Sigmoid colon (tissue), 7 donors: ENCODE results near the gene MAPKAPK3. TPM values are rescaled to one million over a fixed set of nuclear protein-coding genes. Genes with fewer than 3 reads are reported as not detected.

Source experiments
- DNase-seq: peaks from one replicate; pipeline ENCODE4 v3.0.0-alpha.2; 2019
- H3K27ac ChIP-seq, 4 donors: fragments of 200-600 bp; sonication (generic); one replicate each; pipeline ENCODE4 v1.5.1; 2016 to 2019; ENCODE audit warnings: mild to moderate bottlenecking in 1 of 4
- H3K27me3 ChIP-seq, 3 donors: fragments of 200-600 bp; sonication (generic); one replicate each; pipeline ENCODE4 v1.5.1; 2019; ENCODE audit warnings: mild to moderate bottlenecking in 1 of 3
- H3K36me3 ChIP-seq, 4 donors: fragments of 200-600 bp; sonication (generic); one replicate each; pipeline ENCODE4 v1.5.1; 2016 to 2019
- H3K4me1 ChIP-seq, 4 donors: fragments of 200-600 bp; sonication (generic); one replicate each; pipeline ENCODE4 v1.5.1; 2017 to 2019
- H3K4me3 ChIP-seq, 4 donors: fragments of 200-600 bp; sonication (generic); one replicate each; pipeline ENCODE4 v1.5.1; 2017 to 2019; ENCODE audit warnings: mild to moderate bottlenecking in 2 of 4, moderate library complexity in 1 of 4
- H3K9me3 ChIP-seq, 4 donors: fragments of 200-600 bp in 3 of 4; sonication (generic) in 3 of 4; one replicate each; pipeline versions ENCODE4 v1.5.1 to v1.6.1; 2013 to 2019
- CTCF ChIP-seq, 4 experiments: fragments of 450-650 bp in 3 of 4; fragments of 200-600 bp in 1 of 4; IDR thresholded peaks; one replicate each; pipeline ENCODE4 v1.5.1; 2016 to 2019; ENCODE audit warnings: antibody characterized with exemption in 4 of 4, mild to moderate bottlenecking in 3 of 4, moderate library complexity in 2 of 4
- EP300 ChIP-seq, 4 donors: sonication (generic); formaldehyde crosslinking; IDR thresholded peaks; one replicate each; pipeline ENCODE4 v1.6.1; 2017; ENCODE audit warnings: antibody characterized with exemption in 4 of 4
- POLR2A ChIP-seq, 2 donors: fragments of 450-650 bp; IDR thresholded peaks; one replicate each; pipeline ENCODE4 v1.6.1; 2016; ENCODE audit warnings: antibody characterized with exemption in 2 of 2, mild to moderate bottlenecking in 2 of 2, moderate library complexity in 2 of 2
- POLR2AphosphoS5 ChIP-seq, 4 donors: sonication (generic); formaldehyde crosslinking; IDR thresholded peaks; one replicate each; pipeline ENCODE4 v1.6.1; 2017; ENCODE audit warnings: antibody characterized with exemption in 4 of 4
- WGBS, 2 donors: extraction: QIAGEN DNeasy Blood & Tissue Kit; methylation state at CpG; one replicate each; pipeline ENCODE4 v1.1.7; 2013; 5-methylcytosine and 5-hydroxymethylcytosine counted together
- intact Hi-C: fragments of 100-400 bp; cut with DNase I; formaldehyde crosslinking; loops from one replicate; pipeline ENCODE4 v1.15.1; 2023
- polyA plus RNA-seq, 3 donors: library from polyadenylated mRNA; stranded (reverse); fragments of 200-250 nt; gene quantifications; one replicate each; pipeline ENCODE4 v1.2.3, GENCODE V29; 2013
- total RNA-seq, 4 donors: library from RNA; depleted of rRNA; stranded (reverse); fragments of >200 nt; gene quantifications; one replicate each; pipeline ENCODE4 v1.1.0, GENCODE V29; 2016
- donor health status: healthy with polysubstance abuse.
- donor health status: Bipolar disorder and iron deficiency.
- donor health status: healthy.

The MAPKAPK3 gene
- total and polyA plus RNA-seq, 7 donors: 15.2 to 32.8 (median 19.8) TPM

- peaks cover 0 to 31% (median 16%) of the 10 kb centered on the region in 4 donors for H3K36me3 ChIP-seq
- WGBS, 2 donors: 72% methylated on average over 1 of the region's 1 CpG
- intact Hi-C loops: loop anchor here (5.0 kb wide), 1 partner anchor 98 kb away; the partner anchor contains the start of gene DOCK3
- no peaks in the 10 kb centered on the region for H3K9me3 ChIP-seq
- TF ChIP-seq EP300 (IDR thresholded peaks at IDR 0.05) (no peak), POLR2AphosphoS5 (IDR thresholded peaks at IDR 0.05) (no peak), CTCF (IDR thresholded peaks at IDR 0.05) (no peak), POLR2A (IDR thresholded peaks at IDR 0.05) (no peak)
- no peak overlapping the region for H3K4me3 ChIP-seq
- H3K27ac ChIP-seq: no peak overlapping the region
- H3K4me1 ChIP-seq: peaks cover 0 to 23% (median 17%) of the 10 kb centered on the region in 4 donors
- no peak for DNase-seq
- H3K27me3 ChIP-seq: no peaks in the 10 kb centered on the region
Measured at GRCh38 chr3:50574444-50574831, 42.5 kb upstream of the MAPKAPK3 start.

- H3K27ac ChIP-seq: peak overlapping the region in 1 of 4 donors; percentile 10
- no peak overlapping the region for H3K4me3 ChIP-seq
- WGBS, 2 donors: 89 to 92% methylated on average over 6 of the region's 6 CpGs
- DNase-seq: no peak
- no peaks in the 10 kb centered on the region for H3K9me3 ChIP-seq
- H3K27me3 ChIP-seq: no peaks in the 10 kb centered on the region
- peaks cover 0 to 16% (median 10%) of the 10 kb centered on the region in 4 donors for H3K4me1 ChIP-seq
- intact Hi-C loops: no loop called here
- peaks cover 0 to 40% (median 20%) of the 10 kb centered on the region in 4 donors for H3K36me3 ChIP-seq
- TF ChIP-seq EP300 (IDR thresholded peaks at IDR 0.05) (no peak), POLR2AphosphoS5 (IDR thresholded peaks at IDR 0.05) (no peak), POLR2A (IDR thresholded peaks at IDR 0.05) (no peak), CTCF (IDR thresholded peaks at IDR 0.05) (no peak)
Measured at GRCh38 chr3:50575372-50575771, 41.6 kb upstream of the MAPKAPK3 start.

GRCh38 chr3:50577348-50577747, 39.6 kb upstream of the MAPKAPK3 start:
- no peaks in the 10 kb centered on the region for H3K27me3 ChIP-seq
- peaks cover 0 to 5% (median 3%) of the 10 kb centered on the region in 4 donors for H3K4me1 ChIP-seq
- H3K27ac ChIP-seq: no peak overlapping the region
- intact Hi-C loops: no loop called here
- no peaks in the 10 kb centered on the region for H3K9me3 ChIP-seq
- TF ChIP-seq EP300 (IDR thresholded peaks at IDR 0.05): no peak
- no peak for TF ChIP-seq POLR2AphosphoS5 (IDR thresholded peaks at IDR 0.05)
- TF ChIP-seq POLR2A (IDR thresholded peaks at IDR 0.05): no peak
- TF ChIP-seq CTCF (IDR thresholded peaks at IDR 0.05): no peak
- no peak for DNase-seq
- no peak overlapping the region for H3K4me3 ChIP-seq
- peaks cover 0 to 56% (median 24%) of the 10 kb centered on the region in 4 donors for H3K36me3 ChIP-seq
- WGBS, 2 donors: 96 to 97% methylated on average over 2 of the region's 2 CpGs

- intact Hi-C loops: no loop called here
- Histone ChIP-seq H3K9me3 (no peaks in the 10 kb centered on the region), H3K4me1 (no peaks in the 10 kb centered on the region), H3K27me3 (no peaks in the 10 kb centered on the region), H3K36me3 (peaks cover 0 to 57% (median 22%) of the 10 kb centered on the region in 4 donors), H3K4me3 (no peak overlapping the region), H3K27ac (no peak overlapping the region)
- TF ChIP-seq EP300 (IDR thresholded peaks at IDR 0.05): no peak
- no peak for TF ChIP-seq POLR2A (IDR thresholded peaks at IDR 0.05)
- no peak for TF ChIP-seq CTCF (IDR thresholded peaks at IDR 0.05)
- no peak for DNase-seq
- WGBS, 2 donors: 87 to 89% methylated on average over 9 of the region's 9 CpGs
Measured at GRCh38 chr3:50580683-50581458, 36.1 kb upstream of the MAPKAPK3 start.
